Stimulated activated CD8-positive, alpha-beta memory T cell treated with anti-CD3 and anti-CD28 coated beads, Interleukin-7, amount 100 ng/mL, for 4 hours (primary cell): ENCODE results near the gene BHLHA15.

Source experiments
- DNase-seq, 2 donors: peaks; one replicate each; pipeline ENCODE4 v3.0.0-alpha.2; 2020; ENCODE audit warnings: low read depth in 2 of 2

BHLHA15 gene

DNA sequence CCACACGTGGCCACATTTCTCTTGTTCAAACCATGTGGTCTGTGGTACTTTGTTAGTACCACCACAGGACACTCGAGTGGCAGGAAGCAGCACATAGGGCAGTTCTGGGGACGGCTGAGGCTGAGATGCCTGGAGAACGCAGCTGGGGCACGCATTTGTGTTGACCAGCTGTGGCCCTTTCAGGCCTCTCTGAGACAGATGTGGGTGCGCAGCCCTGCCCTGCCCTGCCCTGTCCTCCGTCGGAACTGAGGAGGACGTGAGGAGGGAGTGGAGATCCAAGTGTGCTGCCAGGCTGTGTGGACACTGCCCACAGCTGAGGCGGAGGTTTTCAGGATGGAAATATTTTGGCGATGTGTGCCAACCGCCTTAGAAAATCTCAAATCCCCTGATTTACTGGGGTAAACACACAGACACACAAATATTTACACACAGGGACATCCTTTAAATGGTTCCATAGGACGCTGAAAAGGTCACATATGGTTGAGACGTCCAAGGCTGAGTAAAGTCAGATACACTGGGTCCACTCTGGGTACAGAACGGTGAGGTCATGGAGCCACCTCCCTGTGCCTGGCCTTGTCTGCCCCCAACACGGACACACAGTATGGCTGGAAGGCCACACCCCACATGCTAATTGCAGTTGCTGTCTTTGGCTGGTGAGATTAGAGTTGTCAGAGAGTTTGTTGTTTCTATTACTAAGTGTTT is 14.8 kb downstream of the BHLHA15 start:
- no peak for DNase-seq

- no peak for DNase-seq
These were observed 16.7 kb downstream of the BHLHA15 start for GRCh38 chr7:98227939-98228338.

DNA sequence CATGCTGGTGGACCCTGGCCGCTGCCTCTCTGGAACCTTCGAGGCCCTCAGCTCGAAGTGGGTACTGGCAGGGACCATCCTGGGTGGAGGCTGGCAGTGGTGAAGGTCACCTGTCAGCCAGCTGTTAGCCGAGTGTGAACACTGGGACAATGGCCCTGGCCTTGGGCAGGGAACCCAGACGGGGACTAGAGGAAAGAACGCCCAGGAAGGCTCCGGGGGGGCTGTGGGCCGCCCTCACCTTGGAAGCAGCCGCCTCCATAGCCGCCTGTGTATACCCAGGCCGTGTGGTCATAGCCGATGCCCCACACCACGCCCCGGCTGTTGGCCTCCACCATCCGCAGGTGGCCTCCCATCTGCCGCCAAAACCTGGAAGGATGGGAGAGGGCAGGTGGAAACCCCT is 17.6 kb downstream of the BHLHA15 start:
- no peak for DNase-seq

DNA sequence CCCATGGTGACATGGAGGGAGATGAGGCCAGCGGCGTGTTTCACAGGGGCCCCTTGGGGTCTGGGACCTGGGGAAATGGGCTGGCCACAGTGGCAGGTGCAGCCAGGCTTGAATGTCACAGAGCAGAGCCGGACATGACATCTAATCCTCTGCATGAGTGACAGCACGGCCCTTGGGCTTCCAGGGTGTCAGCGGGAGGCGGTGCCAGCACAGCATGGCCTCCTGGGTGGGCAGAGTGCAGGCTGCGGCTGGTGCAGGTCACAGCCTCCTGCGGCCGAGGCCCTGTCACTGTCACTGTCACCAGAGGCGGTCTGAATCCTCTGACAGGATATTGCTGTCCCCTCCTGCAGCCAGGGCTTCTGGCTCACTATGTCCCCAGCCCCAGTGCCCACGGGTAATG is 18.2 kb downstream of the BHLHA15 start:
- DNase-seq = no peak

DNA sequence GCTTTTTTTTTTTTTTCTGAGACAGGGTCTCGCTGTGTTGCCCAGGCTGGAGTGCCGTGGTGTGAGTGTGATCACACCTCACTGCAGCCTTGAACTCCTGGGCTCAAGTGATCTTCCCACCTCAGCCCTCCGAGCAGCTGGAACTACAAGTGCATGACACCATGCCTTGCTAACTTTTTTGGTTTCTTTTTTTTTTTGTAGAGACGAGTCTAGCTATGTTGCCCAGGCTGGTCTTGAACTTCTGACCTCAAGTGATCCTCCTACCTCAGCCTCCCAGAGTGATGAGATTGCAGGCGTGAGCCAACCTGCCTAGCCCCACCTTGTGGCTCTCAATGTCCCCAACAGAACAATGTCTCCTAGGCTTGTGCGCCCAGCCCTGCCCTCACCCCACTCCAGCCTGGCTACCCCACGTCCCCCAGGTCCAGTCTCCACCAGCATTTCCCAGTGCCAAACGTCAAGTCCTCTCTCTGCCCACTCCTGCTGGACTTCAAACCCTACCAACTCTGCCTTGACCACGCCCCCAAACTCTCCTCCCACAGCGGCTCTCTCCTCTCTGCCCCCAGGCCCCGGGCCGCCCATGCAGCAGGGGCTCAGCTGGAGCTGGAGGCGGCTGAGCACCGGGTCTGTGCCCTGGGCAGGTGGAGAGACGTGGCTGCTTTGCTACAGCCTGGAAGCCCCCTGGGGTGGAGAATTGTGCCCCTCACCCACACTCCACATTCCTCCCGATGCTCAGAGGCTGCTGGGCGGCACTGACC is 18.9 kb downstream of the BHLHA15 start:
- DNase-seq = no peak

- no peak for DNase-seq
These were observed 19.7 kb downstream of the BHLHA15 start for GRCh38 chr7:98230746-98231471.

DNA sequence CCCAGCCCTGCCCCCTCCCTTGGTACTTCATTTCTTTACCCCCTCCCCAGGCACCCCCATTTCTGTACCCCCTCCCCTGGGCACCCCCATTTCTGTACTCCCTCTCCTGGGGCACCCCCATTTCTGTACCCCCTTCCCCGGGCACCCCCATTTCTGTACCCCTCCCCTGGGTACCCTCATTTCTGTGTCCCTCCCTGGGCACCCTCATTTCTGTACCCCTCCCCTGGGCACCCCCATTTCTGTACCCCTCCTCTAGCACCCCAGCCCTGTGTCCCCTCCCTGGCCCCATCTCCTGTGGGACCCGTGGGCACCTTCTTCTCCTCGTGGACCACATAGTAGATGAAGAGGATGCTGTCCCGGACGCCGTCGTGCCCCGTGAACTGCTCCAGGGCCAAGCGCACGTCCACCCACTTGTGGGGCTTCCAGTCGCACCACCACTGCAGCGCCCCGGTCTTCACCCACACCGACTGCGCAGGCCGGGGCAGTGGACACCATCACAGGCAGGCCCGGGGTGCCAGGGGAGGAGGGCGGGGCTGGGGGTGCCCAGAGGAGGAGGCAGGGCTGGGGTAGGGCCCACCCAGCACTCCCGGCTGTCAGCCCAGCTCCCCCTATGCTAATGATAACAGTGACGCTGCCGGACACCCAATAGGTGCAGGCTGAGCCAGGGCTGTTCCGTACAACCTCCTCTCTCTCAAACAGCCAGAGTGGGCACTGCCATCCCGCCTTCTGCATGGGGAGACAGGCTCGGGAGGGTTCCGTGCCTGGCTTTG is 20.4 kb downstream of the BHLHA15 start:
- DNase-seq = no peak

GRCh38 chr7:98232263-98232585 is 21.0 kb downstream of the BHLHA15 start:
- no peak for DNase-seq

DNA sequence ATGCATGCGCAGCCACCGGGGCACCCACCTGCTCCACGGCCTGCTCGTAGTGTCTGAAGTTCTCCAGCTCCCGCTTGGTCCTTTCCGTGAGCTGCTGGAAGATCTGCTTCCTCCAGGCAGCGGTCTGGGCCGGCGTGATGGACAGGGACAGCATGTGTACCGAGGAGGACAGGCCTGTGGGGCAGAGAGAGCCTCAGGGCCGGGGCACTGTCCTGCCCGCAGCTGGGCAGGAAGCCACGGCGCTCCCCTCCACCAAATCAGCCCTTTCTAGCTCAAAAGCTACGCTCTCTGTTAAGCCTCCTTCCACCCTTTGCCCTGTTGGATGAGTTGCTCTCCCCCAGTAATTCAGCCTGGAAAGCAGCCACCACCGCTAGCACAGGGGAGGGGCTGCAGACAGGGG is 21.6 kb downstream of the BHLHA15 start:
- no peak for DNase-seq

- no peak for DNase-seq
These were observed 22.2 kb downstream of the BHLHA15 start for GRCh38 chr7:98233219-98234070.

DNA sequence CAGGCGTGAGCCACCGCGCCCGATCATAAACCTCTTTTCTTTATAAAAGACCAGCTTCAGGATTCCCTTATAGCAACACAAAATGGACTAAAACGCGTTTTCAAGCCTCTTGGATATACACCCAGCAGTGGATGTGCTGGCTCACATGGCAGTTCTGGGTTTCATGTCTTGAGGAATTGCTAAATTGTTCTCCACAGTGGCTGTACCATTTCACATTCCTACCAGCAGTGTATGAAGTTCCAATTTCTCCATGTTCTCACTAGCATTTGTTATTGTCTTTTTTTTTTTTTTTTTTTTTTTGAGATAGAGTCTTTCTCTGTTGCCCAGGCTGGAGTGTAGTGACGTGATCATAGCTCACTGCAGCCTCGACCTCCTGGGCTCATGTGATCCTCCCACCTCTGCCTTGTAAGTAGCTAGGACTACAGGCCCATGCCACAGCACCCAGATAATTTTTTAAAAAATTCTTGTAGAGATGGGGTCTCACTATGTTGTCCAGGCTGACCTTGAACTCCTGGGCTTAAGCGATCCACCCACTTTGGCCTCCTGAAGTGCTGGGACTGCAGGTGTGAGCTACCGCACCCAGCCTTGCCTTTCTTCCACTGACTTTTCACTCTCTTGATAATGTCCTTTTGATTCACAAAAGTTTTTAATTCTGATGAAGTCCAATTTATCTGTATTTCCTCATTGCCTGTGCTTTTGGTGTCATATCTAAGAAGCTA is 23.3 kb downstream of the BHLHA15 start:
- no peak for DNase-seq

DNA sequence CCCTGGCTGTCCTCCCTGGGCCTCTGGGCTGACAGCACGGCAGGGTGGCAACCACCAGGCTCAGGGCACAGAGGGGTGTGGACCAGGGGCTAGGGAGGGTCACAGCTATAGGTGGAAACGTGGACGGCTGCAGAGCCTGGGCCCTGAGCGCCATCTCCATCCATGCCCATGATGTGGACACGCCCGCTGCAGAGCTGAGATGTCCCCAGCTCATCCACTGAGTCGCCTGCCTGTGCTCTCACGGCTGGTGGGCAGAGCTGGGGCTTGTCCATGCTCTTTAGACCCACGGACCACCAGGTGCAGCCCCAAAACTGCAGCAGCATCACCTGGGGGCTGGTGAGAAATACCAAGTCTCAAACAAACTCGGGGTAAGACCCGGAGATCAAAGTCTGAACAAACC is 24.7 kb downstream of the BHLHA15 start:
- no peak for DNase-seq

DNA sequence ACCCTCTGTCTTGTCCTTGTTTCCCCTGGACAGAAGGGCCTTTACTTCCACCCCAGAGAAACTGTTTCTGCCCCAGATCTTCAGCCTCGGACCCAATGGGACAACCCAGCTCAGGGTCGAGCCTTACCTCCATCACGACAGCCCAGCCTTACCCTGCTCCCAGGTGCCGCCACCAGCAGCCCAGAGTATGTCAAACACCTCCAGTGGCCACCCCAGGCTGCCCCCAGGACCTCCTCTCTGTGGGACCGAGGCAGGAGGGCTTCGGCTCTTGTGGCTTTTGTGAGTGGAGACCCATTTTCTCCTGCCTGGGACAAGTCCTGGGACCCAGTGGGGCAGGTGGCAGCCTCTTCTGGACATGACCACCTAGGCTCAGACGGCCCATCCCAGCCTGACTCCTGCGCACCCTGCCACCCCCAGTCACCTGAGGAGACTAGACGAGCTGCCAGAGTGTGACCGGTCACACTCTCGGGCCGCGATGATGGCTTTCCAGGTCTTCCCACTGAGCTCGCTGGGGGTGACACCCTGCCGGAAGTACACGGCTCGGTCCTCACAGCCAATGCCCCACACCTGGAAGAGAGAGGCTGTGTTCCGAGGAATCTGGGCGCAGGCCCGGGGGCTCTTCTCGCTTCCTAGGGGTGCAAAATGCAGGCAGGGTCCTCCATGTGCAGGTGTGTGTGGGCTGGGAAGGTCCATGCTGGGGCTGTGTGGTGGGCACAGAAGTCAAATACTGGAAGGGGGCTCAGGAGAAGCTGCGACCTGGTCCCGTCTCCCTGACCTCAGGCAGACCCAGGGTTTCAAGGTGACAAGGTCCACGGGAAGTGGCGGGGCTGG is 25.3 kb downstream of the BHLHA15 start:
- no peak for DNase-seq

DNA sequence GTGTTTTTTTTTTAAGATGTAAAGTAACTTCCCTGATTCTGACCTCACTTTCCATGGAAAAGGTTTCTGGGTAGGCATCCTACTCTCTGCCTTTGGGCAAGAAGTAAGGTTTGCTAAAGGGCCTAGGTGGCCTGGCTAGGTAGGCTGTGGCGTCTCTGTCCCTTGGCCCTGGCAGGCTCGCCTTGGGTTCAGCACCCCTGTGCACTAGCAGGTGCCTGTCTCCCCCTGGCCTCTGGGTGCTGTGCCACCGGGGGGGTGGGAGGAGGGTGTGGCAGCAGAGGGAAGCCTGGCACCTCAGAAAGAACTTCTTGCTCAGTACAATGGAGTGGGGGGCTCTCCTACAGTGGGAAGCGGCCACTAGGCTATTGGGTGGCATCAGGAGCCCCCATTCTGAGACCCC is 26.8 kb downstream of the BHLHA15 start:
- DNase-seq = no peak

DNA sequence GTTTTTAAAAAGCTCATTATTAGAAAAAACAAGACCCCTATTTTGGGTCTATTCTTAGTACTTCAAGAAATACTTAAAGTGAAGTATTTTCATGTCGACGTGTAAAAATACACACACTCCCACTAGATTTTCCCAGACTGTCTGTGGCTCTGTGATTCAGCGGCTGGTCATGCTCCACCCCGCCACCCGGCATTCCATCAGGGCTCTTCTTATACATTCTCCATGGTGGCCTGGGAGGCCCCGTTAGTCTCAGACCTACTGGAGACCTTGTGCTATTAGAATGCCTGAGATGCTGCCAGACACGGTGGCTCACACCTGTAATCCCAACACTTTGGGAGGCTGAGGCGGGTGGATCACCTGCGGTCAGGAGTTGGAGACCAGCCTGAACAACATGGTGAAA is 27.7 kb downstream of the BHLHA15 start:
- no peak for DNase-seq

GRCh38 chr7:98240961-98241673 is 29.9 kb downstream of the BHLHA15 start:
- no peak for DNase-seq

GRCh38 chr7:98241674-98242241 is 30.5 kb downstream of the BHLHA15 start:
- no peak for DNase-seq

GRCh38 chr7:98242342-98242741 is 31.1 kb downstream of the BHLHA15 start:
- no peak for DNase-seq

GRCh38 chr7:98242934-98243333 is 31.7 kb downstream of the BHLHA15 start:
- DNase-seq = no peak
